Measurements from ENCODE around the gene HEBP2.

DNA sequence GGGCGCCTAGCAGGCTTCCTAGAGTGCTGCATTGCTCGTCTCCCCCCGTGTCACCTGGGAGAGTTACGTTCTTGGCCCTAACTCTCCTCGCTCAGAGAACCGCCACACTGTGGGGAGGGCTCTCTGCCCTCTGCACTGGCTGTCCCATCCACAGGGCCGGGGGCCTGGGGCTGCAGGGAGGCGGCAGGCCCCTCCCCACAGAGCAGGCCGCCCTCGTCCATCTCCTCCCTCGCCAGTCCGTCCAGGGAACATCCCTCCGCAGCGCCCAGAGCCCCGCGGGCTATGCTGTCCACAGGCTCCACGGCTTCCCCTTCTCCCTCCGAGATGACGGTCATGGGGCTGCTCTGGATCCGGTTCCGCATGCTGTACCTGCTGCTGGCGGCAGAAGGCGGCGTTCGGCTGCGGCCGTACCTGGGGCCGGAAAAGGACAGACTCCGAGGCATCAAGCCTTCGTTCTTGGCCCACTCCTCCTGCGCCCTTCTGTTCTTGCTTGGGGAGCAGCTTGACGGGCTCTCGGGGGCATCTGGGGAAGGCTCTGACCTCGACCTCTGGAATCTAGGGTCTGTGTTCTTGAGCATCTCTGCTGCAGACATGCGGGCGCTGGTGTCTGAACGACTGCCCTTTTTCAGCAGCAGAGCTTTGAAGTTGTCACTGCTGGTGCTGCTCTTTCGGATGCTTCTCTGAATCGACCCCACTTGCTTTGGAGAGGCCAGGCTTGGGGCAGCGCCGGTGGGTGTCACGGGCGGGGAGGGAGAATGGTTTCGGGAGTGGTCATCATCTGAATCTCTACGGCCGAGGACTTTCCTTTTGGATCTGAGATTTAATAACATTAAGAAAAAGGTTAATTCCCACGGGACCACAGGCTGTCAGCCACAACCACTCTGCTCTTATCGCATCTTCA, 20.2 kb downstream of the HEBP2 start:
- TF ChIP-seq SNAI2 (CRISPR knock-in tag; IDR thresholded peaks at IDR 0.05): no peak
- TF ChIP-seq ARNTL (CRISPR knock-in tag; IDR thresholded peaks at IDR 0.05; ENCODE audit: borderline replicate concordance, low read depth): no peak
- TF ChIP-seq CSRNP3 (CRISPR knock-in tag; IDR thresholded peaks at IDR 0.05): no peak
- no peak for TF ChIP-seq BACH2 (CRISPR knock-in tag; IDR thresholded peaks at IDR 0.05; ENCODE audit: borderline replicate concordance)
- TF ChIP-seq RARB (CRISPR knock-in tag; IDR thresholded peaks at IDR 0.05): no peak
- TF ChIP-seq, protein P1, sequence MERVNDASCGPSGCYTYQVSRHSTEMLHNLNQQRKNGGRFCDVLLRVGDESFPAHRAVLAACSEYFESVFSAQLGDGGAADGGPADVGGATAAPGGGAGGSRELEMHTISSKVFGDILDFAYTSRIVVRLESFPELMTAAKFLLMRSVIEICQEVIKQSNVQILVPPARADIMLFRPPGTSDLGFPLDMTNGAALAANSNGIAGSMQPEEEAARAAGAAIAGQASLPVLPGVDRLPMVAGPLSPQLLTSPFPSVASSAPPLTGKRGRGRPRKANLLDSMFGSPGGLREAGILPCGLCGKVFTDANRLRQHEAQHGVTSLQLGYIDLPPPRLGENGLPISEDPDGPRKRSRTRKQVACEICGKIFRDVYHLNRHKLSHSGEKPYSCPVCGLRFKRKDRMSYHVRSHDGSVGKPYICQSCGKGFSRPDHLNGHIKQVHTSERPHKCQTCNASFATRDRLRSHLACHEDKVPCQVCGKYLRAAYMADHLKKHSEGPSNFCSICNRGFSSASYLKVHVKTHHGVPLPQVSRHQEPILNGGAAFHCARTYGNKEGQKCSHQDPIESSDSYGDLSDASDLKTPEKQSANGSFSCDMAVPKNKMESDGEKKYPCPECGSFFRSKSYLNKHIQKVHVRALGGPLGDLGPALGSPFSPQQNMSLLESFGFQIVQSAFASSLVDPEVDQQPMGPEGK (CRISPR knock-in tag; IDR thresholded peaks at IDR 0.05; ENCODE audit: borderline replicate concordance): no peak
- no peak for TF ChIP-seq POU6F1 (CRISPR knock-in tag; IDR thresholded peaks at IDR 0.05; ENCODE audit: borderline replicate concordance, low read depth)
- no peak for TF ChIP-seq PPARA (CRISPR knock-in tag; IDR thresholded peaks at IDR 0.05; ENCODE audit: borderline replicate concordance)
- no peak for TF ChIP-seq TCF4 (CRISPR knock-in tag; IDR thresholded peaks at IDR 0.05; ENCODE audit: borderline replicate concordance)
- TF ChIP-seq ZFP3 (CRISPR knock-in tag; IDR thresholded peaks at IDR 0.05): no peak
- TF ChIP-seq TOX (CRISPR knock-in tag; IDR thresholded peaks at IDR 0.05; ENCODE audit: borderline replicate concordance): no peak
- no peak for TF ChIP-seq CREB5 (CRISPR knock-in tag; IDR thresholded peaks at IDR 0.05; ENCODE audit: low read depth)

All from SK-N-SH treated with all-trans-retinoic acid at 6 μM for 48 hours (cell line).